ENCODE data around the gene TMPRSS3.

Gene TMPRSS3

DNA sequence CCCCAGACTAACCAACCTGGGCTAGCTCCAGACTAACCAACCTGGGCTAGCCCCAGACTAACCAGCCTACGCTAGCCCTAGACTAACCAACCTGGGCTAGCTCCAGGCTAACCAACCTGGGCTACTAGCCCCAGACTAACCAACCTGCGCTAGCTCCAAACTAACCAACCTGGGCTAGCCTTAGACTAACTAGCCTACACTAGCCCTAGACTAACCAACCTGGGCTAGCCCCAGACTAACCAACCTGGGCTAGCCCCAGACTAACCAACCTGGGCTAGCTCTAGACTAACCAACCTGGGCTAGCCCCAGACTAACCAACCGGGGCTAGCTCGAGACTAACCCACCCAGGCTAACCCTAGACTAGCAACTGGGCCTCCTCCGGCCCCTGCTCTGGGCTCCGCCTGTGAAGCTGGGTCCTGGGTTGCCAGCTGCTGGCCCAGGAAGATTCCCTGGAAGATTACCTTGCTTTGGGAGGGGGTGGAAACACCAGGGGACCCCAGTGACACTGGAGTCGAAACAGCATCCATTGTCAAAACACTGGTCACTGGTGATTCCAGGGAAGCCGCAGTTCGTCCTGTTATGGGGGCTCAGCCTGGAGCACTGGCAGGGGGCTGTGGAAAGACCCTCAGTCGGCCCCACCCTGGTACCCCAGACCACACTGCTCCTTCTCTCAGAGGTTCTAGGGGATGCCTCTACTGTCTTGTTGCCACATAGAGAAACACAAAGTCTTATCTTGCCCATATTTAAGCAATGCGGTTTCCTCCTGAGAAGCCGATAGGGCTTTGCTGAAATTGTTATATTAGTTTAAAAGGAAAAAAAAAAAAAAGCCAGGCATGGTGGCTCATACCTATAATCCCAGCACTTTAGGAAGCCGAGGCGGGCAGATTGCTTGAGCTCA lies 46.2 kb downstream of the TMPRSS3 start:
- no peak for DNase-seq

GRCh38 chr21:42348762-42349161 lies 47.1 kb downstream of the TMPRSS3 start:
- DNase-seq: no peak

- no peak for DNase-seq
Measured at GRCh38 chr21:42347601-42348327, 48.1 kb downstream of the TMPRSS3 start.

DNA sequence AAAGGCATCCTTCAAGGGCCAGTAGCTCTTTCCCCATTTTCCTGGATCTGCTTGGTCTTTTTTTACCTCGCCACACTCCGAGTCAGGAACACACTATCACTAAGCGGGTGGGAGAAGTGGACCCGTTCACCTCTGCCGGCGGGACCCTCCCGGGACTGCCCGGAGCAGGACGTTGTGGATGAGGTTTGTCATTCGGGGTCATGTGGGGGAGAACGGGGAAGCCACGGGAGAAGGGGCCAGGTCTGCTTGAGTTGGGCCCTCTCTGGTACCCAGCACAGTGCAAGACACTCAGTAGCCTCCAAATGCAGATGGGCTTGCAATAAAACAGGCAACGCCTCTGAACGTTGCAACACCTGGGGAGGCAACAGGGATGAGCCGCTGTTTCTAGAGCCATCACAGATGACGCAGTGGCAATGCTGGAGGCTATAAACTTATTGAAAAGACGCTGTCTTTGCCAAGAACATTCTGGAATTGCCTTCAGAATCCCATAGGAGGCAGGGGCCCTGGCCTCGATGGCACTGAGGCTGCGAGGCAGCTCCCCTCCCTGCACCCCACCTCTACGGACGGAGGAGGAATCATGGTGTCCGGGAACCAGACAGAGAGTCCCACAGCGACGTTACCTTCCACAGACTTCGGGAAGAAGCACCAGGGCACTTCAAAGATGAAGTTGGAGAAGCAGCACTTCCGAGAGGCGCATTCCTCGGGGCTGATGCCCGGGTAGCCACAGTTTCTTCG lies 48.8 kb downstream of the TMPRSS3 start:
- DNase-seq: no peak

GRCh38 chr21:42346441-42346840 lies 49.4 kb downstream of the TMPRSS3 start:
- DNase-seq: no peak

DNA sequence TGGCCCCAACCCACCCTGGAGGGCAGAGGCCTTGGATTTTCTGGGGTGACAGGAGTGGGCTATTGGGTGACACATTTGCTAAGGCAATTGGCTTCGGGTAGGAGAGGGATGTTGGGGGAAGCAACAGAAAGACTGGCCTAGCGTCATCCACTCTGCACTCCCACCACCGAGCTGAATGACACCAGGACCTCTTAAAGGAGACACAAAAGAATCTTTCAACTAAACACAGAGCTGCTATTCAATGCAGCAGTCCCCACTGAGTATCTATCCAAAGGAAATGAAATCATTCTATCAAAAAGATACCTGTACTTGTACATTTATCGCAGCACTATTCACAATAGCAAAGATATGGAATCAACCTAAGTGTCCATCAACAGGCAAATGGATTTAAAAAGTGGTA lies 51.2 kb downstream of the TMPRSS3 start:
- DNase-seq: no peak

DNA sequence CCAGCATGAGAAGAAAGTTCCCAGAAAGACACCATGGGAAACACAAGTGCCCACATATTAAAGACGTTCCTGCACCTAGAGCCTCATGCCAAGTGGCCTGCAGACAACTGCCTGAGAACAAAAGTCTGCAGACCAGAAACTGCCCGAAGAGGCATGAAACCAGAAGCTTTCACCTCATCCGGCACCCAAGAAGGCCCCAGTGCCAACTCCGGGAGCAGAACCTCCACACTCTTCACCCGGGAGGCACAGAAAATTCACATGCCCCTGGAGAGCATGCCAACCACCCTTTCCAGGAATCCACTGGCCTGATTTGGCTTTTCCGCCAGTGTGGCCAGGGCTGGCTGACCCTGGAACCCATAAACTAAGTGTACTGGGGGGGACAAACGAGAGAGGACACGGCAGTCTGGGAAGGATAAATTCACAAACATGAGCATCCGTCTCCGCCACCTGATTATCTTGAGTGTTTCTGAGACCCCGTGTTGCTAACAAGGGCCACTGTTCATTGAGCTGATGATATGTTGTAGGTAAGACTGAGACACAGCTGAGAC lies 51.8 kb downstream of the TMPRSS3 start:
- no peak for DNase-seq

DNA sequence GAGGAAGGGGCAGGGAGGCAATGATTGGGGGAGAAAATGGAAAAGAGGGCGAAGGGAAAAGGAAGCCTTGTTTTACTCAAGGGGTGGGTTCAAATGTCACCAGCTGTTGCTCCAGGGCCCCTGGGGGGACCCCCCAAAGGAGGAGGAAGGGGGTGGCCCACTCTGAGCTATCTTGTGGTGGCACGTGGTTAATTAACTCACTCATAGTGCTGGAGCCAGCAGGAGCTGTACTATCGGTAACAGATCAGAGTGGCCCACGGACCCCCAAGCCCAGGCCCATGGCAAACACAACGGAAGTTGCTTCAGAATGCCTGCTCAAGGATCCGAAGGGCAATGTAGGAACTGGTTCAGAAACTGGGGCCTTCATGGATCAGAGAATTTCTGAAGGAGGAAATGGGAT lies 52.3 kb downstream of the TMPRSS3 start:
- no peak for DNase-seq

DNA sequence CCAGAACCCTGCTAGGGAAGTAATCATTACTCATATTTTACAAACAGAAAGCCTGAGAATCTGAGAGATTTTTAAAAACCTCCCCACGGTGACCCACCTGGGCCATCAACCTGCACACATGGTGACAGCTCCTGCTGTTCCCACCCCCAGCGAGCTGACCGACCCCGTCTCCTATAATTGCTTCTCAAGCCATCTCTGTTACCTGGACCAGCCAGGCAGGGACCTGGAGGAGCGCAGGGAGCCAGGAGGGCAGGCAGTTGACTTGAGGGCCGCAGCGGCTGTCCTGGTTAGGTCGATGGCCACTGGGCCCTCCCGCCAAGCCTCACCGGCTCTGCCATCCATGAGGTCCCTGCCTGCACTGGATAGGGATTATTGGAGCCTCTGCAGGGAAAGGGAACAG lies 52.8 kb downstream of the TMPRSS3 start:
- no peak for DNase-seq

GRCh38 chr21:42341776-42342542 lies 53.9 kb downstream of the TMPRSS3 start:
- DNase-seq: no peak

GRCh38 chr21:42340187-42341050 lies 55.4 kb downstream of the TMPRSS3 start:
- no peak for DNase-seq

DNA sequence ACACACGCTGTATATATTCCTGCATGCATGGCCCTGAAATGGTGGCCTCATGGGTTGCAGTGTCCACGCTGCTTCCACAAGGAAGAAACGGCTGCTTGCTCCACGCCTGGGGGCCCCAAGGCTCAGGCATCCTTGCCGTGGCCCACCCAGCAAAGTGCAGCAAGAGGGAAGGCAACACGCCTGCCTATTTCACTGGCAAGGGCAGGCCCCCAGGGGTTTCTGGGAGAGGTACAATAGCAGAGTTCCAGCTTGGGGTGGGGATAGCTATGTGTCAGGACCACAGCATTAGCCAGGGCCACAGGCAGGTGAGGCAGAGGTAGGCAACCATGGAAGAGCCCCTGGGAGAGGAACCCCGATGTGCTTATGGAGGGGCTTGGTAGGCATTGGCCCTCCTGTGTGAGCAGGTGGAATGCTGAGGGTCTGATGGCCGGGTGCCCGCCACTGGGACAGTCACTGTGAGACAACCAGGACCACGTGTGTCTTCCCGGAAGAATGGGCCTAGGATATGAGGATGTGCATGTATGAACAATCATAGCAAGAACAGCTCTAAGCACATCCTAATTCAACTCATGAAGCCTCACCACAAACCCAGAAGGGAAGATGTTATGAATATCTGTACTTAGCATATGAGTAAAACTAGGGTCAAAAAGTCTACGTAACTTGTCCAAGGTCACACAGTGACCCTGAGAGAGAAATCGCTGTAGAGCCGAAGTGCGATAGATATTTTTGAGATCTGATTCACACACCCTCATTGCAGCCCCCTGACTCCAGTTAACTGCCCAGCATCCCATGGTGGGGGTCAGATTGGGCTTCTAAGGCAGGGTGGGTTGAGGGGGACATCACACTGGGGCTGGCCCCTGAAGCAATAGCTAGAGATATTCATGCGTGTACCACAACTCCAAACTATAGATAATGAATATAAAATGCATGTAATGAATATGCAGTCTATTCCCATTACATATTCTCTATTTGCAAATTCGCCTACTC lies 56.8 kb downstream of the TMPRSS3 start:
- no peak for DNase-seq

DNA sequence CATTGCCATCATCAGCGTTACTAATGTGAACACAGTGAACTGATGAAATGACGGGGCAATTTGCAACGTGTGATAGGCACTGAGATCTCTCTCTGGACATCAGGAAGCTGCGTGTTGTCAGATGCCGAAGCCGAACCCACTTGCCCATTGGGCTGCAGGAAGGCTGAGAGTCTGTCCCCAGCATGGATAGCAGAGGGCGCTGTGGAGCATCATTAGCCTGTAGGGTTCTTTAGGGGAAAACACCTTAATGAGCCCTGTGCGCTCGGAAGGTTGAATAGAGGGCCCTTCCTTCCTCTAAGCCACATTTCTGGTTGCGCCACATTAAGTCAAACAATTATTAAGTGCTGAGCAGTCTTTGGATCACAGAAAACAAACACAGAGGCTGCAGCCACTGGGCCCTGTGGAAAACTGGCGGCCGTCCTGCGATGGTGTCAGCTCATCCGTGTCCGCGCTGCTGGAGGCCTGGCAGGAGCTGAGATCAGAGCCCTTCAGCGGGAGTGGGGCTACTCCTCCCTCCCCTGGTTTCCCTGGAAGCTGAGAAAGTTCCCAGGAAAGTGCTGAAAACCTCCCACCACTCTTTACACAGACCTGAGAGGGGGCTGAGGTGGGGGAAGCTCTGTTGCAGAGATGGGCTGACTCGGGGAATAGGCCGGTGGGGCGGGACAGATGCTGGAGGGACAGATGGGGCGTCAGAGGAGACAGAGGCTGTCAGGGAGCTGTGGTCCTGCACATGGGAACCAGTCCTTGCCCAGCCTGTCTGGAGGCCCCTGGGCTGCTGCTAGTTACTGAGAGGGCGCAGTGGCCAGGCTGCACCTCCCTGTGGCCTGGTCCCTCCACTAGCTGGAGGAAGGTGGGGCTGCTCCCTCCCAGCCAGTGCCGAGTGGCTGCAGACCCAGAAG lies 57.8 kb downstream of the TMPRSS3 start:
- DNase-seq: peak; percentile 22

GRCh38 chr21:42337276-42337675 lies 58.6 kb downstream of the TMPRSS3 start:
- no peak for DNase-seq

- peak; percentile 5 for DNase-seq
Measured at GRCh38 chr21:42336054-42336453, 59.8 kb downstream of the TMPRSS3 start.

DNA sequence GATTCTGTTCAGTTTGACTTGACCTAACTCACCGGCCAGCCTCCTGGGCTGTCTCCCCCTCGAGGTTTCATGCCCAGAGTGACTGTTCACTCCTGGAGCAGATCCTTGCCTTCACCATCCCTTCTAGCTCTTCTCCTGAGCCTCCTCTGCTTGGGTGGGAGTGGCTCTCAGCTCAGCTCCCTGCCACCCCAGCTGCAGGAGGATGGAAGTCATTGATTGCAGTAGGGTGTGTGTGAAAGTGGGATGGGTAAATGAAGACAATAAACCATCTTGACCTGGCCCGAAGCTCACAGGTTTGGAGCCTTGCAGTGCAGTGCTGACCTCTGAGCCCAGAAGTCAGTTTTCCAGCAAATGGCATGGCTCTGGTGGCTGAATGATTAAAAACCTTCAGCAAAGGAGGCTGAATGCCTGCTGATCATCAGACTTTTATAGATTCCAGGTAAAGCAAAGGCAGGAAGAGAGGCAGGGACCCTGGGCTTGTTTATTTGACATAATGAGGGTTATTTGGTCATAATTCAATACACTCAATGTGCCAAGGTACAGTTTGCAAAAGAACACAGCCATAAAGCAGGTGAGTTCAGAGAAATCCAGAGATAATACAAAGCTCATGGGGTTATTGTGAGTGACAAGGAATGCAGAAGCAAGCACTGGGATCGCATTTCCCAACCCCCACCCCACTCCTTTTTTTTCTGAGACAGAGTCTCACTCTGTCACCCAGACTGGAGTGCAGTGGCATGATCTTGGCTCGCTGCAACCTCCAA lies 63.1 kb downstream of the TMPRSS3 start:
- no peak for DNase-seq

GRCh38 chr21:42331660-42332059 lies 64.2 kb downstream of the TMPRSS3 start:
- DNase-seq: no peak
